ENCODE measurements around the gene TBC1D2B.

TBC1D2B gene

DNA sequence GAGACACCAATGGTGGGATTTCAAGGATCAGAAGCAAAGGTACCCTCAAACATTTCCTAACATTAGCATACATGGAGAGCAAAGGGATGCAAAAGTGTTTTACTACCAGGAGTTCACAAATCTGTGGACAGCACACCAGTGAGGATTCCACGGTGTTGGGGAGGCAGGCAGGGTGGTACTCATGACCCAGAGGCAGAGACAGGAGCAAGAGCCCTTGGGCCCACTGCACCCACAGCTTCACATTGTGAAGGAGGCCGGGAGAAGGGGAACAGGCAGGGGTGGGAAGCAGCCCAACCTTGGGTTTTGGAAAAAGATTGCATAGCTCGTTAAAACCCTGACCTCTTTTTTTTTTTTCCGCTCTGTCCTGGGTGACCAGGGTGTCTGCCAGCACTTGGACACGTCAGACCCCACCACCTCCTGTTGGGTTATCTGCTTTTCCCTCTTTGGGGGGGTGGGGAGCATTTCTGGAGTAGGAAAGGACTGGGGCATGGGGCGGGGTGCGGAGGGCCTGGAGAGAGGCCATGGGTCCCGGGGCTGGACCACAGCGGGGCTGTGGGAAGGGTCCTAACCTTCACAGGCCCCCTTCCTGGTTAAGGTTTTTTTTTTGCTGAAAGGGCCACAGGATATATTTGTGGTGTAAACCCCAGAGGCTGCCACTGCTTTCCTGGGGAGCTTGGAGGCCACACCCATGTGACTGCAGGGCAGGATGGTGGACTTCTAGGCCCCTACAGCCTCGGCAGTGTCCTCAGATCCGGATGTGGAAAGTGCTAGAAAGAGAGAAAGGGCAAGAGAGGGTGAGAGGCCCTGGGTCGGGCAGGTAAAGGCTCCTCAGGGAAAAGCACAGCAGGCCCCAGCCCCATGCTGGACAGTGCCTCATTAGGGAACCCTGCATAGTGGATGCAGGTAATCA is 27.3 kb upstream of the TBC1D2B start:
- no peak for TF ChIP-seq JUND (IDR thresholded peaks at IDR 0.05; ENCODE audit: low read depth)
- in situ Hi-C loops (cut with HindIII; ENCODE audit: low pct_unique_long_range_greater_than_20kb, low sequenced_read_pairs): no loop called here
- no peak for DNase-seq (ENCODE audit: low read depth in 1 of 2, low spot score in 1 of 2)

DNA sequence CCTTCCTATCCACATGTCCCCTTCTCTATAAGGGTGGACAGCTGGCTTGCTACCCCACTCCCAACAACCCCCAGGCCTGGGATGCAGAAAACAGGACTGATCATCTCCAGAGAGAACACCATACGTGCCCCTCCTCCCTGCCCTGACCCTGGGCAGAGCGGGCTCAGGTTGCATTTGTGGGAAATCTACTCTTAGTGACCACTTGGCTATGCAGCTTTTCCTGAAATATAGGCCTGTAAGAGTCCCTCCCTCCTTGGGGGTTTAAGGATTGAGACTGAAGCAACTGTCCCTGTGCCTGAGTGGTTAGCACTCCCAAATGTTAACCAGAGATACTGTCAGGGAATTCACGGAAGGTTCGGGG is 26.6 kb upstream of the TBC1D2B start:
- peak in 1 of 2 experiments; percentile 17 for DNase-seq (ENCODE audit: low read depth in 1 of 2, low spot score in 1 of 2)
- TF ChIP-seq JUND (IDR thresholded peaks at IDR 0.05; ENCODE audit: low read depth): no peak
- in situ Hi-C loops (cut with HindIII; ENCODE audit: low pct_unique_long_range_greater_than_20kb, low sequenced_read_pairs): no loop called here

DNA sequence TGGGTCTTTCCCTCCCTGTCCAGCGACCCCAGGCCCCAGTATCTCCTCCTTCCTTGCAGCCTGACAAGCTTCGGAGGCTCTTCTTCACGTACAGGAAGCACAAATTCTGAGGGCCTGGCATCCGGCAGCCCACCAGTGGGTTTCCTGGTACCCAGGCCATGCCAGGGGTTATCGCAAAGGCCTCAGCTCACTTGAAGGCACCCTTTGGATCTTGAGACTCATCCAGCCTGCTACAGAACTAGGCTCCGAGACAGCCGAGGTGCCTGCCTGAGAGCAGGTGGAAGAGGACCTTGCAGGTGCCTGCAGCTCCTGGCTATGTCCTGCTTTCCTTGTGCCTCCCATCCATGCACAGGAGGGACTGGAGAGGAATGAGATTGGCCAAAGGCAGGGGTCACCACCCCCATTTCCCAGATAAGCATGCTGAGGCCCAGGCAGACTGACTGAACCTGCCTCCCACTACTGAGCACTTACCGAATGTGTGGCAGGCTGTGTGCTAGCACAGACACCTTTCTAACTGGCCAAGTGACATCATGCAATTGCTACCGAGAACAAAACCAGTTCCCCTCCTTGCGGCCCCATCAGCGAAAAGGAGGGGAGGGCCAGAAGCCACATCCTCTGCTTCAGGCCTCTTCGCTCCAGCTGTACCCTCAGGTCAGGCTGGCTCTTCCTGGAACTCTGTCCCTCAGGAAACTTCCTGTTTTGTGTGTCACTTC is 26.1 kb upstream of the TBC1D2B start:
- in situ Hi-C loops (cut with HindIII; ENCODE audit: low pct_unique_long_range_greater_than_20kb, low sequenced_read_pairs): no loop called here
- TF ChIP-seq JUND (IDR thresholded peaks at IDR 0.05; ENCODE audit: low read depth): no peak
- DNase-seq (ENCODE audit: low read depth in 1 of 2, low spot score in 1 of 2): peak in 1 of 2 experiments; percentile 19

DNA sequence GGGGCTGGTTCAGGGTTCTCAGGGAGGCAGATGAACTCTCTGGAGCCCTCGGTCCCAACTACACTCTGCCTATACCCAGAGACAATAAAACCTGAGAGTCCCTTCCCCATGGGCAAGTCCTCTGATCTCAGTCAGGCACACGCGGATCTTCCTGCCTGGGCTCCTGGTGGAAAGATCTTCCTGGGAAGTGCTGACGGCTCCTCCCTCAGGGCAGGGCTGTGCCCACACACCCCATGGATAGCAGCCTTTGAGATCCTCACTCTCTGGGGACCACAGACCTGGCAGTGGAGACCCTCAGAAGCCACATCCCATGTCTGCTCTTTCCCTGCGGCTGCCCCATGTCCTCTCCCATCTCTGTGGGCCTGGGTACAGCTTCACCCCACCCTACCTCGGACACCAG is 25.2 kb upstream of the TBC1D2B start:
- no peak for TF ChIP-seq JUND (IDR thresholded peaks at IDR 0.05; ENCODE audit: low read depth)
- in situ Hi-C loops (cut with HindIII; ENCODE audit: low pct_unique_long_range_greater_than_20kb, low sequenced_read_pairs): no loop called here
- no peak for DNase-seq (ENCODE audit: low read depth in 1 of 2, low spot score in 1 of 2)

DNA sequence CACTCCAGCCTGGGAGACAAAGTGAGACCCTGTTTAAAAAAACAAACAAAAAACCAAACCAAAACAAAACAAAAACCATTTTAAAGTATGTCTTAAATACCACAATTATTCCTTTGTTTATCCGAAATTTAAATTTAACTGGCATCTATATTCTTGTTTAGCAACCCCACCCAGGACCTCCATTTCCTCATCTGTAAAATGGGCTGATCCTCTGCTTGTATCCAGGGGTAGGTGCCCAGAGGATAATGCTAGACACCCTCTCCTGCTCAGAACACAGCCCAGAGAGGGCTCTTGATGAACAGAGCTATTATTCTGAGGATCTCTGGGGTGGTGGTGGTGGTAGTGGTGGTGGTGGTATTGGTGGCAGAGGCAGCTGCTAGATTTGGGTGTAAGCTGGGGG is 24.7 kb upstream of the TBC1D2B start:
- TF ChIP-seq JUND (IDR thresholded peaks at IDR 0.05; ENCODE audit: low read depth): no peak
- in situ Hi-C loops (cut with HindIII; ENCODE audit: low pct_unique_long_range_greater_than_20kb, low sequenced_read_pairs): no loop called here
- DNase-seq (ENCODE audit: low read depth in 1 of 2, low spot score in 1 of 2): no peak

DNA sequence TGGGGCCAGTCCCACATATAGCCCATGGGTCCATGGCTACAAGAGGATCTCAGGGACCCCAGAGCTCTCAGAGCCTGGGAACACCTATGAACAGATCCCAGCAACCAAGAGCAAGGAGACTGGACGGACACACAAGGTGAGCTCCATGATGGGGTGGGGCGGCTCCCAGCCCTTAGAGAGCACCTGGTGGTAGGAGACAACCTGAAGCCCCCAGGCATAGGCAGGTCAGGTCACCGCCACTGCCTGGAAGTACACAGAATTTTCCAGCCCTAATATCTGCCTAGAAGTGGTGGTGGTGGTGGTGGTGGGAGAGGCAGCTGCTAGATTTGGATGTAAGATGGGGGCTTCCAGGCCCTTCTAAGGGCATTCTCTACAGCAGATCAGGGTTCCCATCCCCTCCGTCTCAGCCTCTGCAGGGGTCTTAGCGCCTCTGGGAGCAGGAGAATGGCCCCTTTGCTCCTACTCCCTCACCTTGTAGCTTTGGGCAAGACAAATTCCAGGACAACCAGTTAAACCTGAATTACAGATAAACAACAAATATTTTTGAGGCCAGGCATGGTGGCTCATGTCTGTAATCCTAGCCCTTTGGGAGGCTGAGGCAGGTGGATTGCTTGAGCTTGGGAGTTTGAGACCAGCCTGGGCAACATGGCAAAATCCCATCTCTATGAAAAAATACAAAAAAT is 24.1 kb upstream of the TBC1D2B start:
- in situ Hi-C loops (cut with HindIII; ENCODE audit: low pct_unique_long_range_greater_than_20kb, low sequenced_read_pairs): no loop called here
- peak in 1 of 2 experiments; percentile 90 for DNase-seq (ENCODE audit: low read depth in 1 of 2, low spot score in 1 of 2)
- no peak for TF ChIP-seq JUND (IDR thresholded peaks at IDR 0.05; ENCODE audit: low read depth)

DNA sequence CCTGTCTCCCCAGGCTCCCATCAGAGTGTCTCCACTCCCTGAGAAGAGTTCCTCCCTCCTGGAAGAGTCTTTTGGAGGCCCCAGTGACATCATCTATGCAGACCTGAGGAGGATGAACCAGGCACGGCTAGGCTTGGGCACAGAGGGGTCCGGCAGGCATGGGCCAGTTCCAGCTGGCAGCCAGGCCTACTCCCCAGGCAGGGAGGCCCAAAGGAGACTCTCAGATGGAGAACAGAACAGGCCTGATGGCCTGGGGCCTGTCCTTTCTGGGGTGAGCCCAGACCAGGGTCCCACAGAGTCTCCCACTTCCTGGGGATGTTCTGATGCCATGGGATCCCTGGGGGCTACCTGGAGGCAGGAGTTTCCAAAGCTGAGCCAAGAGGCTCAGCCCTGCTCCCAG is 23.4 kb upstream of the TBC1D2B start:
- in situ Hi-C loops (cut with HindIII; ENCODE audit: low pct_unique_long_range_greater_than_20kb, low sequenced_read_pairs): no loop called here
- no peak for DNase-seq (ENCODE audit: low read depth in 1 of 2, low spot score in 1 of 2)
- no peak for TF ChIP-seq JUND (IDR thresholded peaks at IDR 0.05; ENCODE audit: low read depth)

DNA sequence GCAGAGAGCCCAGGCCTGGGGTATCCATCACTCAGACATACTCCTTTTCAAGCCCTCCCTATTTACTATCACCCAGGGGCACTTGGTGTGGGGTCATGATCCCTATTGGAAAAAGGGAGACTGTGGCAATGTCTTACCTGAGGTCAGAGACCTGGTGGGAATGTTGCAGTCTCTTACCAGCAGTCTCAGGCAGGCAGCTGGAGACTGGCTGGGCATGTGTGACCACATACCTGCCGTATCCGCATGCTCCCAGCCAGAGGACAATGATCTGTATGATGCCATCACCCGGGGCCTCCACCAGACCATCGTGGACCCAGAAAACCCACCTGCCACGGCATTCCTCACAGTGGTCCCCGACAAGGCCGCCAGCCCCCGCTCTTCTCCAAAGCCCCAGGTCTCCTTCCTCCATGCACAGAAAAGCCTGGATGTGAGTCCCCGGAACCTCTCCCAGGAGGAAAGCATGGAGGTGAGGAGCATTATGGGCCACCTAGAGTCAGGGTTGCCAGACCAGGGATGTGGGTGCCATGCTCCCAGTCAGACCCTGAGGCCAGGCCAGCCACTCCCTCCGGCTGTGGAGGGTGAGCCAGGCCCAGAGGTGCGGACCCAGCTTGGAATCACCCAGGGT is 20.7 kb upstream of the TBC1D2B start:
- in situ Hi-C loops (cut with HindIII; ENCODE audit: low pct_unique_long_range_greater_than_20kb, low sequenced_read_pairs): no loop called here

DNA sequence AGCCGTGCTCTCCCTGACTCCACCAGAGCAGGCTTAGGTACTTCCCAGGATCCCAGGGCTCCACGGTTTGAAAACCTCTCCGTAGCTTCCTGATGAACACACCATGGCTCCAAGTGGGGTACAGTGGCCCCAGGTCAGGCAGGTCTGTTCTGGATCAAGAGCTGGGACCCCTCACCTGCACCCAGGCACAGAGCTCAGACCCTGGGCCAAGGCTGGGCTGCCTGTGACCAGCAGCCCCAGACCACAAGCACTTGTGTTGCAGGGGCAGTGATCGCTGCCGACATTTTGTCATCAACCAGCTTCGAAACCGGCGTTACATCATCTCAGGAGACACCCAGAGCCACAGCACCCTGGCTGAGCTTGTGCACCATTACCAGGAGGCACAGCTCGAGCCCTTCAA is 20.2 kb upstream of the TBC1D2B start:
- no peak for DNase-seq (ENCODE audit: low read depth in 1 of 2, low spot score in 1 of 2)
- TF ChIP-seq JUND (IDR thresholded peaks at IDR 0.05; ENCODE audit: low read depth): no peak
- in situ Hi-C loops (cut with HindIII; ENCODE audit: low pct_unique_long_range_greater_than_20kb, low sequenced_read_pairs): no loop called here

More for the DNA sequence above, 20.7 kb upstream of the TBC1D2B start:
- no peak for DNase-seq (ENCODE audit: low read depth in 1 of 2, low spot score in 1 of 2)
- TF ChIP-seq JUND (IDR thresholded peaks at IDR 0.05; ENCODE audit: low read depth): no peak

DNA sequence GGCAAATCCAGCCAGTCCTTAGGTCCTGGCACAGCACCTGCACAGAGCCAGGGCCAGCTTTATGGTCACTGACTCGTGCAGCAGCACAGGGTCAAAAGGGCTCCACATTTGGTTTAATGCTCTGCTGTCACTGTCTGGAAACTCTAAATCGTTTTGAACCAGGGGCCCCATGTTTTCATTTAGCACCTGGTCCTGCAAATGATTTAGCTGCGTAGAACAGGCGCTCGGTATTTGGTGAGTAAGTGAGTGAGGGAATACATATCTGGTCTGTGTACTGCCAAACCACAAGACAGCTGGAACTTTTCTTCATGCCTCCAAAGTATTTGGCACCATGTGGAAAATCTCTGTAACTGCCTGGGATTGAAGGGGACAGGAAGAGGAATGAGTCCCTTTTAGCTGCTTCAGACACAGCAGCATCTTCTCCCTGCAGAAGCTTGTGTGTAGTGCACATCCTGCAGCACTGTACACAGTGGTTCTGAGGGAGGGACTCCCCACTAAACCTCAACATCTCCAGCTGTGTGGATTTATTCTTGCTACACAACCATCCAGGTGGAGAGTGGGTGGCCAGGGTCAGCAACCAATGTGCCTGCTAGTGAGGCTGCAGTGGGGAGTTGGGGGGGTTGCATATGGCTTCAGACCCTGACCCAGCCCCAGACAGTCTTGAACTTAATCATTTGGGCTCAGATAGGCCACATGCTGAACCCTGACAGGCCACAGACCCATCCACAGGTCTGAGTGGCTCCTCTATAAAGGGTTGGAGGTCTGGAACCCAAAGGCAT is 15.9 kb upstream of the TBC1D2B start:
- no peak for DNase-seq (ENCODE audit: low read depth in 1 of 2, low spot score in 1 of 2)
- in situ Hi-C loops (cut with HindIII; ENCODE audit: low pct_unique_long_range_greater_than_20kb, low sequenced_read_pairs): no loop called here
- no peak for TF ChIP-seq JUND (IDR thresholded peaks at IDR 0.05; ENCODE audit: low read depth)

DNA sequence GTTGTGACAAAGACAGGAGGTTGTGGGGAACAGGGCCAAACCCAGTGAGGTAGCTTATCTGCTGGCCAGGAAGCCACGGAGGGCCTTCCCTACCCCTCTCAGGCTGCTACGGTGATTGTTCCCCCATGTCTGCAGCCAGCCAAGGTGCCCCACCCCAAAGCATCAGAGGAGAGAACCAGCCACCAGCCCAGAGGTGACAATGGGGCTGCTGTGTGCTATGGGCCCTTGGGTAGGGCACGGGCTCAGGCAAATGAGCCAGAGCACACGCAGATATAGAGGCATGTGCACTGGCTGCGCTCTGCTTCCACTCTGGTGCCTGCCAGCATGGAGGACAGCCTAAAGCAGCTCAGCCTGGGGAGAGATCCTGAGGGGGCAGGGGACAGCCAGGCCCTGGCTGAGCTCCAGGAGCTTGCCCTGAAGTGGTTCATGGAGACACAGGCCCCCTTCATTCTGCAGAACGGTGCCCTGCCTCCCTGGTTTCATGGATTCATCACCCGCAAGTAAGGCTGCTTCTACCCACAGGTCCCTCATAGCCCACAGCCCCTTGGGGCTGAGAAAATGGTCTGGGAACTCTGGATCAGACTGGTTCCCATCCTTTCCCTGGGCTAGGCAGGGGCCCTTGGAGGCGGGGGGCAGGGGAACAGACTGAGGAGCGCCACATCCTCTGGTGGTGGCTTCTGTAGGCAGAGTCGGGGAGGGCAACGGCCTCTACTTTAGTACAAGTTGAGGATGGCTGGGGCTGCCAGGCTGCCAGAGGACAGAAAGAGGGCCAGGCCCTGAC is 14.9 kb upstream of the TBC1D2B start, which contains the start of gene SH2D7:
TSS of gene SH2D7 (plus strand) at position 301 of the 781 bp plus-strand sequence. CDS start at position 325, 24 bp downstream.
- in situ Hi-C loops (cut with HindIII; ENCODE audit: low pct_unique_long_range_greater_than_20kb, low sequenced_read_pairs): no loop called here
- no peak for TF ChIP-seq JUND (IDR thresholded peaks at IDR 0.05; ENCODE audit: low read depth)
- DNase-seq (ENCODE audit: low read depth in 1 of 2, low spot score in 1 of 2): no peak

All from T47D (cell line).